OCI-LY1 (cell line): Measurements from ENCODE around the gene RFX2.
A peak's percentile ranks its signal among the peaks of the same experiment; 100 is the strongest.
"Not testable (repeated sequence)": the region's sequence is repeated elsewhere in the genome, so short reads cannot be mapped to it uniquely, and the experiment has no call there.

Experiments
- H2AFZ ChIP-seq: fragments of 200-600 bp; sonication (generic), shearing (Covaris generic); 2 replicates; pipeline ENCODE4 v1.6.0; 2014; ENCODE audit warnings: antibody characterized with exemption, mild to moderate bottlenecking, low read length
- H3F3A ChIP-seq: fragments of 200-600 bp; sonication (generic), shearing (Covaris generic); 2 replicates; pipeline ENCODE4 v1.6.0; 2014; ENCODE audit warnings: mild to moderate bottlenecking, antibody characterized with exemption, low read length, moderate library complexity; ENCODE audit not compliant: insufficient read depth
- H3K27ac ChIP-seq: fragments of 200-600 bp; sonication (generic); 2 replicates; pipeline ENCODE4 v1.5.1; 2014; ENCODE audit warnings: low read length, mixed run types, mild to moderate bottlenecking, low read depth; ENCODE audit not compliant: poor library complexity, severe bottlenecking
- H3K27me3 ChIP-seq: fragments of 200-600 bp; sonication (generic); 2 replicates; pipeline ENCODE4 v1.6.0; 2014; ENCODE audit warnings: antibody characterized with exemption, mild to moderate bottlenecking, low read length, moderate library complexity; ENCODE audit not compliant: insufficient read depth
- H3K36me3 ChIP-seq: fragments of 200-600 bp; sonication (generic); 2 replicates; pipeline ENCODE4 v1.6.1; 2014; ENCODE audit warnings: mild to moderate bottlenecking, antibody characterized with exemption, low read length, moderate library complexity, mixed read lengths; ENCODE audit not compliant: insufficient read depth
- H3K4me1 ChIP-seq: fragments of 200-600 bp; sonication (generic); 2 replicates; pipeline ENCODE4 v1.5.1; 2014; ENCODE audit warnings: mild to moderate bottlenecking, low read length, moderate library complexity; ENCODE audit not compliant: insufficient read depth, severe bottlenecking
- H3K4me2 ChIP-seq: fragments of 200-600 bp; sonication (generic), shearing (Covaris generic); 2 replicates; pipeline ENCODE4 v1.6.1; 2014; ENCODE audit warnings: low read length
- H3K4me3 ChIP-seq: fragments of 200-600 bp; sonication (generic); 2 replicates; pipeline ENCODE4 v1.5.1; 2014; ENCODE audit warnings: low read length, low read depth, mild to moderate bottlenecking, mixed read lengths; ENCODE audit not compliant: poor library complexity, severe bottlenecking
- H3K79me2 ChIP-seq: fragments of 200-600 bp; shearing (Covaris generic); 2 replicates; pipeline ENCODE4 v1.6.1; 2016; ENCODE audit warnings: mixed run types, low read length, mixed read lengths; ENCODE audit not compliant: insufficient read depth
- H3K9ac ChIP-seq: fragments of 200-600 bp; sonication (generic), shearing (Covaris generic); 2 replicates; pipeline ENCODE4 v1.6.1; 2014; ENCODE audit warnings: mild to moderate bottlenecking, low read length, mixed read lengths
- H3K9me2 ChIP-seq: fragments of 200-600 bp; sonication (generic), shearing (Covaris generic); 2 replicates; pipeline ENCODE4 v1.6.1; 2014; ENCODE audit warnings: low read depth, mild to moderate bottlenecking, low read length, mixed read lengths
- H3K9me3 ChIP-seq: fragments of 200-600 bp; shearing (Covaris generic); 2 replicates; pipeline ENCODE4 v1.6.1; 2014; ENCODE audit warnings: low read length, mixed read lengths
- H4K20me1 ChIP-seq: fragments of 200-600 bp; sonication (generic), shearing (Covaris generic); 2 replicates; pipeline ENCODE4 v1.6.0; 2016; ENCODE audit warnings: mild to moderate bottlenecking, low read length; ENCODE audit not compliant: insufficient read depth
- CTCF ChIP-seq: fragments of 200-600 bp; sonication (generic), shearing (Covaris generic); IDR thresholded peaks from 2 replicates; pipeline ENCODE4 v1.5.1; 2017; ENCODE audit warnings: mild to moderate bottlenecking, antibody characterized with exemption, low read length, moderate library complexity, mixed read lengths
- EZH2 ChIP-seq: fragments of 200-600 bp; sonication (generic), shearing (Covaris generic); IDR thresholded peaks from 2 replicates; pipeline ENCODE4 v1.8.0; 2017; ENCODE audit warnings: borderline replicate concordance, mixed run types, mild to moderate bottlenecking, antibody characterized with exemption, low read length, moderate library complexity, mixed read lengths

RFX2 gene

GRCh38 chr19:5966215-5966614 lies 144.1 kb downstream of the RFX2 start:
- Histone ChIP-seq H3K4me3 (no peak overlapping the region), H3K27me3 (no peaks in the 10 kb centered on the region), H2AFZ (no peak overlapping the region), H3K9ac (no peak overlapping the region), H3K27ac (no peak overlapping the region), H3K79me2 (peaks cover 81% of the 10 kb centered on the region), H3K9me3 (no peaks in the 10 kb centered on the region), H3K36me3 (peaks cover 26% of the 10 kb centered on the region; the same call in 1 of the 2 replicates), H4K20me1 (no peaks in the 10 kb centered on the region), H3K4me2 (no peak overlapping the region), H3F3A (no peaks in the 10 kb centered on the region), H3K9me2 (no peaks in the 10 kb centered on the region), H3K4me1 (peaks cover 53% of the 10 kb centered on the region)
- no peak for TF ChIP-seq CTCF

GRCh38 chr19:5964816-5965565 lies 145.3 kb downstream of the RFX2 start:
- H3K9ac ChIP-seq: no peak overlapping the region
- no peaks in the 10 kb centered on the region for H4K20me1 ChIP-seq
- no peaks in the 10 kb centered on the region for H3F3A ChIP-seq
- H3K9me2 ChIP-seq: no peaks in the 10 kb centered on the region
- peaks cover 26% of the 10 kb centered on the region; the same call in 1 of the 2 replicates for H3K36me3 ChIP-seq
- H3K9me3 ChIP-seq: no peaks in the 10 kb centered on the region
- H3K79me2 ChIP-seq: peaks cover 79% of the 10 kb centered on the region
- H3K27me3 ChIP-seq: no peaks in the 10 kb centered on the region
- H3K27ac ChIP-seq: no peak overlapping the region
- H3K4me3 ChIP-seq: no peak overlapping the region
- H2AFZ ChIP-seq: no peak overlapping the region
- TF ChIP-seq EZH2 (no peak), CTCF (no peak)
- no peak overlapping the region for H3K4me2 ChIP-seq
- peaks cover 64% of the 10 kb centered on the region for H3K4me1 ChIP-seq

- H3K4me2 ChIP-seq: peak overlapping the region; percentile 4; the same call in 1 of the 2 replicates
- TF ChIP-seq EZH2: no peak
- TF ChIP-seq CTCF: no peak
- H3K79me2 ChIP-seq: peaks cover 81% of the 10 kb centered on the region
- peak overlapping the region; percentile 76 for H3K27ac ChIP-seq
- no peaks in the 10 kb centered on the region for H3K9me3 ChIP-seq
- H4K20me1 ChIP-seq: no peaks in the 10 kb centered on the region
- H2AFZ ChIP-seq: no peak overlapping the region
- H3K36me3 ChIP-seq: peaks cover 26% of the 10 kb centered on the region; the same call in 1 of the 2 replicates
- no peak overlapping the region for H3K4me3 ChIP-seq
- peaks cover 65% of the 10 kb centered on the region for H3K4me1 ChIP-seq
- H3K9me2 ChIP-seq: no peaks in the 10 kb centered on the region
- no peaks in the 10 kb centered on the region for H3K27me3 ChIP-seq
- no peaks in the 10 kb centered on the region for H3F3A ChIP-seq
- H3K9ac ChIP-seq: no peak overlapping the region; the same call in 1 of the 2 replicates
Measured at GRCh38 chr19:5963855-5964254, 146.4 kb downstream of the RFX2 start.

- Histone ChIP-seq H3K4me1 (peaks cover 60% of the 10 kb centered on the region), H3K79me2 (peaks cover 81% of the 10 kb centered on the region), H3K27ac (peak overlapping the region; percentile 76), H3K36me3 (peaks cover 26% of the 10 kb centered on the region; the same call in 1 of the 2 replicates), H3K4me2 (peak overlapping the region; percentile 38; the same call in 1 of the 2 replicates), H3K9ac (peak overlapping the region; percentile 2; the same call in 1 of the 2 replicates)
- not testable (repeated sequence) for H4K20me1 ChIP-seq, H3F3A ChIP-seq, H3K9me2 ChIP-seq, H3K4me3 ChIP-seq, H2AFZ ChIP-seq, H3K9me3 ChIP-seq, H3K27me3 ChIP-seq
Measured at GRCh38 chr19:5963259-5963658, 147.0 kb downstream of the RFX2 start.
